GM12878 (cell line): ENCODE results near the gene GOLGA6L10. TPM values are rescaled to one million over a fixed set of nuclear protein-coding genes. Genes with fewer than 3 reads are reported as not detected.

Source experiments
- ATAC-seq: fragments of 200-7000 bp; cut with Tn5 transposase; 3 replicates; pipeline ENCODE4 v1.9.1; 2020; ENCODE audit warnings: mild to moderate bottlenecking, moderate library complexity
- BruUV-seq: library from RNA; stranded (reverse); fragments of 400-500 nt; replicated peaks from 2 replicates; lab custom pipeline; 2021; lab: Mats Ljungman, UMichigan
- CTCF ChIA-PET: fragments of 300-600 bp; sonication (Branson Sonifier 250); formaldehyde crosslinking; extraction: SDS; loops from one replicate; lab custom pipeline; 2021; ENCODE audit warnings: inconsistent platforms; lab: Yijun Ruan, JAX
- POLR2A ChIA-PET: fragments of 350-600 bp; formaldehyde crosslinking; extraction: SDS; loops from one replicate; lab custom pipeline; 2021; ENCODE audit warnings: inconsistent platforms; lab: Charles Lee
- RAD21 ChIA-PET: fragments of 300-600 bp; sonication (Branson Sonifier 250); formaldehyde crosslinking; loops from one replicate; lab custom pipeline; 2023; ENCODE audit warnings: antibody characterized with exemption; ENCODE audit not compliant: unreplicated experiment; lab: Charles Lee
- SMC1A ChIA-PET: fragments of 300-600 bp; sonication (Branson Sonifier 250); formaldehyde crosslinking; loops from one replicate; lab custom pipeline; 2023; ENCODE audit not compliant: unreplicated experiment, uncharacterized antibody; lab: Charles Lee
- DNase-seq: peaks from one replicate; pipeline ENCODE4 v3.0.0-alpha.2; 2011; ENCODE audit warnings: low read depth, low spot score
- FAIRE-seq: peaks from 3 replicates; lab custom pipeline; 2011; peaks lifted over from hg19 to GRCh38; lab: Jason Lieb, UNC
- H2AFZ ChIP-seq: 2 replicates; pipeline ENCODE4 v1.6.0; 2011; ENCODE audit warnings: low read depth, low read length, control low read depth; ENCODE audit not compliant: control insufficient read depth
- H3K27ac ChIP-seq: 2 replicates; pipeline ENCODE4 v1.5.1; 2011; ENCODE audit warnings: control low read depth; ENCODE audit not compliant: control insufficient read depth, insufficient read depth
- H3K27me3 ChIP-seq, 2 experiments: replicated peaks in 1 of 2; 2 replicates each; pipeline versions ENCODE4 v1.6.0 to v1.6.1; 2011; ENCODE audit warnings: low read length in 1 of 2; ENCODE audit not compliant: control insufficient read depth in 2 of 2, insufficient read depth in 2 of 2
- H3K36me3 ChIP-seq, 2 experiments: 2 replicates each; pipeline ENCODE4 v1.5.1; 2011; ENCODE audit warnings: low read length in 1 of 2; ENCODE audit not compliant: control insufficient read depth in 2 of 2, insufficient read depth in 2 of 2
- H3K4me1 ChIP-seq: 2 replicates; pipeline ENCODE4 v1.6.1; 2011; ENCODE audit warnings: mild to moderate bottlenecking, low read length, moderate library complexity, mixed read lengths; ENCODE audit not compliant: control insufficient read depth, insufficient read depth
- H3K4me2 ChIP-seq: 2 replicates; pipeline ENCODE4 v1.6.0; 2011; ENCODE audit warnings: control low read depth; ENCODE audit not compliant: control insufficient read depth, insufficient read depth
- H3K4me3 ChIP-seq: fragments of 200-600 bp; sonication (generic); 2 replicates; pipeline ENCODE4 v1.5.1; 2016
- H3K79me2 ChIP-seq: 2 replicates; pipeline ENCODE4 v1.6.0; 2011; ENCODE audit warnings: low read length; ENCODE audit not compliant: control insufficient read depth, insufficient read depth
- H3K9ac ChIP-seq: 2 replicates; pipeline ENCODE4 v1.8.0; 2011; ENCODE audit warnings: low read length, control low read depth, mixed read lengths; ENCODE audit not compliant: control insufficient read depth, insufficient read depth
- H3K9me3 ChIP-seq: replicated peaks from 3 replicates; pipeline ENCODE4 v1.5.1; 2011; ENCODE audit warnings: mild to moderate bottlenecking, low read length; ENCODE audit not compliant: control insufficient read depth, insufficient read depth
- H4K20me1 ChIP-seq: 2 replicates; pipeline ENCODE4 v1.6.0; 2011; ENCODE audit not compliant: control insufficient read depth, insufficient read depth
- CREM ChIP-seq: IDR thresholded peaks from 2 replicates; pipeline ENCODE4 v1.6.1; 2014; ENCODE audit warnings: antibody characterized with exemption, low read depth
- EED ChIP-seq: sonication (generic); IDR thresholded peaks from 2 replicates; pipeline ENCODE4 v1.6.1; 2016; ENCODE audit warnings: antibody characterized with exemption, low read depth
- FOXM1 ChIP-seq: IDR thresholded peaks from 2 replicates; pipeline ENCODE4 v1.6.1; 2012; ENCODE audit warnings: low read depth, mild to moderate bottlenecking, inconsistent platforms, low read length, moderate library complexity
- POLR2AphosphoS5 ChIP-seq: IDR thresholded peaks from 2 replicates; pipeline ENCODE4 v1.6.1; 2011; ENCODE audit warnings: mild to moderate bottlenecking, low read length, inconsistent platforms
- RAD21 ChIP-seq: IDR thresholded peaks from 2 replicates; pipeline ENCODE4 v1.6.1; 2011; ENCODE audit warnings: mild to moderate bottlenecking, low read depth, low read length, moderate library complexity; ENCODE audit not compliant: insufficient read depth
- RB1 ChIP-seq: fragments of 450-650 bp; formaldehyde crosslinking; IDR thresholded peaks from 2 replicates; pipeline ENCODE4 v1.6.1; 2017; ENCODE audit warnings: mild to moderate bottlenecking, borderline replicate concordance
- RFX5 ChIP-seq: IDR thresholded peaks from 2 replicates; pipeline ENCODE4 v1.6.1; 2011; ENCODE audit warnings: low read depth, low read length, improper control_type of control experiment
- SMAD5 ChIP-seq: IDR thresholded peaks from 2 replicates; pipeline ENCODE4 v1.6.1; 2016; ENCODE audit warnings: antibody characterized with exemption, low read depth
- SRF ChIP-seq, 2 experiments: IDR thresholded peaks; 2 replicates each; pipeline ENCODE4 v1.6.1; 2011; ENCODE audit warnings: low read depth in 2 of 2, low read length in 2 of 2, mild to moderate bottlenecking in 1 of 2, moderate library complexity in 1 of 2
- YY1 ChIP-seq: IDR thresholded peaks from 2 replicates; pipeline ENCODE4 v1.6.1; 2011; ENCODE audit warnings: low read depth, mild to moderate bottlenecking, low read length
- ZNF592 ChIP-seq: fragments of 450-650 bp; IDR thresholded peaks from 2 replicates; pipeline ENCODE4 v1.6.1; 2017; ENCODE audit warnings: mild to moderate bottlenecking, moderate library complexity
- ZNF622 ChIP-seq: fragments of 450-650 bp; IDR thresholded peaks from 2 replicates; pipeline ENCODE4 v1.6.1; 2017; ENCODE audit warnings: mild to moderate bottlenecking, inconsistent platforms
- WGBS: methylation state at CpG from one replicate; pipeline ENCODE4 v1.1.6; 2016; ENCODE audit warnings: low lambda C conversion rate; ENCODE audit not compliant: insufficient replicate concordance, insufficient coverage; ENCODE audit errors: missing lambda C conversion rate; 5-methylcytosine and 5-hydroxymethylcytosine counted together
- in situ Hi-C: fragments of 300-500 bp; cut with MboI; formaldehyde crosslinking; loops from 9 replicates; pipeline ENCODE4 v1.14.3; 2018; ENCODE audit warnings: mixed read lengths
- intact Hi-C: fragments of 100-400 bp; cut with micrococcal nuclease; formaldehyde crosslinking; loops from one replicate; pipeline ENCODE4 v1.14.2; 2022; ENCODE audit not compliant: unreplicated experiment
- polyA plus RNA-seq, 11 experiments: library from polyadenylated mRNA; depleted of rRNA in 4 of 11; unstranded in 6 of 11; stranded (reverse) in 5 of 11; fragments of >200 nt; fragmentation: Nextera tagmentation in 4 of 11; fragmentation: Illumina TruSeq in 1 of 11; extraction: Ambion mirVana in 4 of 11; extraction: Trizol in 1 of 11; gene quantifications; 1 replicate in 1 of 11; 2 replicates in 10 of 11; pipeline versions ENCODE4 v1.2.1 to v1.2.3, GENCODE V29; 2011 to 2016; ENCODE audit warnings: inconsistent platforms in 2 of 11, missing spikeins in 2 of 11, low read depth in 1 of 11
- total RNA-seq, 4 experiments: library from RNA; depleted of rRNA in 3 of 4; stranded (reverse); fragments of >200 nt in 3 of 4; fragmentation: Illumina TruSeq in 1 of 4; extraction: Trizol in 1 of 4; gene quantifications; 2 replicates each; pipeline versions ENCODE4 v1.2.1 to v1.2.3, GENCODE V29; 2013 to 2021

GOLGA6L10 gene
- total and polyA plus RNA-seq, 10 of the 15 experiments (the other 5 are each of a cell fraction or from before 2014, with no cell fraction given) = 0.68 to 6.7 (median 1.3) TPM

- in situ Hi-C loops = no loop called here
- Histone ChIP-seq H3K79me2 (no peaks in the 10 kb centered on the region), H3K9ac (no peak overlapping the region), H3K4me3 (no peak overlapping the region), H3K27ac (no peak overlapping the region), H3K36me3 (no peaks in the 10 kb centered on the region), H3K4me1 (no peaks in the 10 kb centered on the region), H3K9me3 (peaks cover 3% of the 10 kb centered on the region; the same call in 2 of the 3 replicates), H3K4me2 (no peak overlapping the region), H4K20me1 (no peaks in the 10 kb centered on the region), H2AFZ (no peak overlapping the region), H3K27me3 (no peaks in the 10 kb centered on the region)
- SMC1A ChIA-PET = no interaction called here
- CTCF ChIA-PET = no interaction called here
- no TSS peak for BruUV-seq
- intact Hi-C loops = no loop called here
- POLR2A ChIA-PET = no interaction called here
- no peak for ATAC-seq
- no peak for FAIRE-seq
- DNase-seq = no peak
- TF ChIP-seq RB1 (no peak), SMAD5 (no peak), RAD21 (no peak), SRF (IDR thresholded peaks at IDR 0.05; ENCODE audit: low read depth in 2 of 2, low read length in 2 of 2) (no peak), RFX5 (no peak), FOXM1 (no peak), ZNF622 (no peak), YY1 (no peak), EED (no peak)
- 50% methylated on average over 9 of the region's 11 CpGs for WGBS
- RAD21 ChIA-PET = no interaction called here
These were observed 55.1 kb downstream of the GOLGA6L10 start for GRCh38 chr15:82294061-82294690.

- ATAC-seq (no peak), FAIRE-seq (no peak), DNase-seq (no peak)
- H3K79me2 ChIP-seq = no peaks in the 10 kb centered on the region
- H3K4me2 ChIP-seq = no peak overlapping the region
- no TSS peak for BruUV-seq
- peaks cover 4% of the 10 kb centered on the region; the same call in 2 of the 3 replicates for H3K9me3 ChIP-seq
- H3K9ac ChIP-seq = no peak overlapping the region
- no peak overlapping the region for H3K4me3 ChIP-seq
- ChIA-PET POLR2A (no interaction called here), CTCF (no interaction called here), SMC1A (no interaction called here), RAD21 (no interaction called here)
- H3K4me1 ChIP-seq = peaks cover 5% of the 10 kb centered on the region
- 87% methylated on average over 5 of the region's 5 CpGs for WGBS
- intact Hi-C loops = no loop called here
- H2AFZ ChIP-seq = no peak overlapping the region
- H3K27me3 ChIP-seq = no peaks in the 10 kb centered on the region
- no peaks in the 10 kb centered on the region for H4K20me1 ChIP-seq
- no peaks in the 10 kb centered on the region for H3K36me3 ChIP-seq
- H3K27ac ChIP-seq = no peak overlapping the region
- in situ Hi-C loops = no loop called here
- no peak for TF ChIP-seq ZNF592
- no peak for TF ChIP-seq POLR2AphosphoS5
- no peak for TF ChIP-seq ZNF622
- TF ChIP-seq CREM = no peak
These were observed 57.0 kb downstream of the GOLGA6L10 start for GRCh38 chr15:82292271-82292670.
